ENCODE measurements around the gene PRPSAP1.

The PRPSAP1 gene

GRCh38 chr17:76382351-76382802 lies 28.7 kb upstream of the PRPSAP1 start:
- Histone ChIP-seq H3K4ac (ENCODE audit: low read length) (no peak overlapping the region), H4K8ac (ENCODE audit: low read depth, low read length) (no peak overlapping the region), H2BK5ac (ENCODE audit: low read length) (peak overlapping the region; percentile 91), H3K4me3 (ENCODE audit: low read length in 2 of 2) (peak overlapping the region; percentile 78 to 88), H3K4me1 (ENCODE audit: control insufficient read depth in 2 of 2, insufficient read depth in 1 of 2, low read depth in 1 of 2, low read length in 2 of 2) (peaks cover 10 to 26% of the 10 kb centered on the region in 2 donors), H2BK120ac (ENCODE audit: low read depth, low read length) (peak overlapping the region; percentile 90), H3K36me3 (replicated peaks in 1 of 2; ENCODE audit: control insufficient read depth in 2 of 2, insufficient read depth in 2 of 2, low read length in 2 of 2) (peaks cover 5 to 9% of the 10 kb centered on the region in 2 donors), H3K79me1 (ENCODE audit: low read depth, low read length) (peaks cover 3% of the 10 kb centered on the region), H2AK5ac (ENCODE audit: low read depth, low read length) (peak overlapping the region; percentile 92), H3K9ac (ENCODE audit: low read depth, low read length, poor library complexity) (peak overlapping the region; percentile 97), H3K4me2 (ENCODE audit: insufficient read depth, low read length, poor library complexity, severe bottlenecking) (peak overlapping the region; percentile 99), H2BK12ac (ENCODE audit: low read length) (peak overlapping the region; percentile 88), H3K18ac (ENCODE audit: low read length) (peak overlapping the region; percentile 96), H3K27ac (replicated peaks; ENCODE audit: low read length) (peak overlapping the region; percentile 99), H4K91ac (ENCODE audit: low read depth, low read length, poor library complexity) (no peak overlapping the region), H2BK15ac (ENCODE audit: low read length) (peak overlapping the region; percentile 95), H2AFZ (ENCODE audit: low read length) (peak overlapping the region; percentile 98), H3K23ac (ENCODE audit: low read depth, low read length, poor library complexity) (no peak overlapping the region), H3K9me3 (replicated peaks in 1 of 2; ENCODE audit: control insufficient read depth in 2 of 2, insufficient read depth in 1 of 2, low read depth in 1 of 2, low read length in 2 of 2) (peaks cover 2% of the 10 kb centered on the region in 2 donors), H3K14ac (ENCODE audit: low read length) (no peak overlapping the region), H3K27me3 (ENCODE audit: control insufficient read depth in 3 of 3, insufficient read depth in 3 of 3, low read depth in 1 of 3, low read length in 3 of 3) (peaks cover 2 to 10% (median 6%) of the 10 kb centered on the region in 3 experiments)
- no CpG with 5 or more reads among the region's 21 CpGs for WGBS, 2 donors (ENCODE audit: extremely low coverage in 2 of 2, insufficient read length in 2 of 2, insufficient replicate concordance in 1 of 2)
- DNase-seq (ENCODE audit: low spot score), result peak; percentile 90

- Histone ChIP-seq H3K4me2 (ENCODE audit: insufficient read depth, low read length, poor library complexity, severe bottlenecking) (peak overlapping the region; percentile 99), H3K4me1 (ENCODE audit: control insufficient read depth in 2 of 2, insufficient read depth in 1 of 2, low read depth in 1 of 2, low read length in 2 of 2) (peaks cover 10 to 27% of the 10 kb centered on the region in 2 donors), H4K8ac (ENCODE audit: low read depth, low read length) (no peak overlapping the region), H2AK5ac (ENCODE audit: low read depth, low read length) (peak overlapping the region; percentile 81), H3K23ac (ENCODE audit: low read depth, low read length, poor library complexity) (no peak overlapping the region), H4K91ac (ENCODE audit: low read depth, low read length, poor library complexity) (no peak overlapping the region), H3K4ac (ENCODE audit: low read length) (no peak overlapping the region), H2BK15ac (ENCODE audit: low read length) (no peak overlapping the region), H3K27me3 (ENCODE audit: control insufficient read depth in 3 of 3, insufficient read depth in 3 of 3, low read depth in 1 of 3, low read length in 3 of 3) (peaks cover 2 to 10% (median 6%) of the 10 kb centered on the region in 3 experiments), H3K36me3 (replicated peaks in 1 of 2; ENCODE audit: control insufficient read depth in 2 of 2, insufficient read depth in 2 of 2, low read length in 2 of 2) (peaks cover 1 to 3% of the 10 kb centered on the region in 2 donors), H3K79me1 (ENCODE audit: low read depth, low read length) (peaks cover 3% of the 10 kb centered on the region), H3K4me3 (ENCODE audit: low read length in 2 of 2) (peak overlapping the region in 1 of 2 donors; percentile 78), H3K9ac (ENCODE audit: low read depth, low read length, poor library complexity) (no peak overlapping the region), H2BK5ac (ENCODE audit: low read length) (peak overlapping the region; percentile 13), H3K14ac (ENCODE audit: low read length) (no peak overlapping the region), H2BK120ac (ENCODE audit: low read depth, low read length) (no peak overlapping the region), H2AFZ (ENCODE audit: low read length) (peak overlapping the region; percentile 98), H3K18ac (ENCODE audit: low read length) (peak overlapping the region; percentile 89), H3K27ac (replicated peaks; ENCODE audit: low read length) (peak overlapping the region; percentile 97), H2BK12ac (ENCODE audit: low read length) (no peak overlapping the region), H3K9me3 (replicated peaks in 1 of 2; ENCODE audit: control insufficient read depth in 2 of 2, insufficient read depth in 1 of 2, low read depth in 1 of 2, low read length in 2 of 2) (peaks cover 2% of the 10 kb centered on the region in 2 donors)
- no CpG with 5 or more reads among the region's 19 CpGs for WGBS, 2 donors (ENCODE audit: extremely low coverage in 2 of 2, insufficient read length in 2 of 2, insufficient replicate concordance in 1 of 2)
- DNase-seq (ENCODE audit: low spot score), result no peak
Measured at GRCh38 chr17:76381633-76382350, 28.1 kb upstream of the PRPSAP1 start.

DNA sequence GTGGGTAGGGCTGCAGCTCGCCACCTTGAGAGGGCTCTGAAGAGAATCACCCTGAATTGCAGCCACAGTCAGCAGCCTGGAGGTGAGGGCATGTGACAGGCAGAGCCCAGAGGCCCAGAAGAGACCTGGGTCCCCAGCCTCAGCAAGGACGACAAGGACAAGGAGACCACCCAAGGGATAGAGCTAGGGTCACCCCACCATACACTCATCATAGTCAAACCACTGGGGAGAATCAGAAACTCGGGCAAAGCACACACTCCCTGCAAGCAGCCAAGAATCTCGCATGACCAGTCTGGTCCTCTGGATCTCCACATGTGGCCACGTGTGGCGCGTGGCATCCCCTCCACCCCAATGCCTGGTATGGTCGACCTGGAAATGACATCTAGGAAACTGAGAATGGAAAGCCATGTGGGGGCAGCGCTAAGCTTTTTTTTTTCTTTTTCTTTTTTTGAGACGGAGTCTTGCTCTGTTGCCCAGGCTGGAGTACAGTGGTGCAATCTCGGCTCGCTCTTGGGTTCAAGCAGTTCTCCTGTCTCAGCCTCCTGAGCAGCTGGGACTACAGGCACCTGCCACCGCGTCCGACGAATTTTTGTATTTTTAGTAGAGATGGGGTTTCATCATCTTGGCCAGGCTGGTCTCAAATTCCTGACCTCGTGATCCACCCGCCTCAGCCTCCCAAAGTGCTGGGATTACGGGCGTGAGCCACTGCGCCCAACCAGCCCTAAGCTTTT lies 26.1 kb upstream of the PRPSAP1 start:
- H3K79me1 ChIP-seq (ENCODE audit: low read depth, low read length), result peaks cover 2% of the 10 kb centered on the region
- H3K4me1 ChIP-seq (ENCODE audit: control insufficient read depth in 2 of 2, insufficient read depth in 1 of 2, low read depth in 1 of 2, low read length in 2 of 2), result peaks cover 12 to 27% of the 10 kb centered on the region in 2 donors
- H3K27me3 ChIP-seq (ENCODE audit: control insufficient read depth in 3 of 3, insufficient read depth in 3 of 3, low read depth in 1 of 3, low read length in 3 of 3), result peaks cover 0 to 2% (median 0%) of the 10 kb centered on the region in 3 experiments
- no peak overlapping the region for H2BK15ac ChIP-seq (ENCODE audit: low read length)
- no peaks in the 10 kb centered on the region for H3K36me3 ChIP-seq (replicated peaks in 1 of 2; ENCODE audit: control insufficient read depth in 2 of 2, insufficient read depth in 2 of 2, low read length in 2 of 2)
- H2BK120ac ChIP-seq (ENCODE audit: low read depth, low read length), result no peak overlapping the region
- H3K23ac ChIP-seq (ENCODE audit: low read depth, low read length, poor library complexity), result no peak overlapping the region
- H2AFZ ChIP-seq (ENCODE audit: low read length), result no peak overlapping the region
- H3K27ac ChIP-seq (replicated peaks; ENCODE audit: low read length), result no peak overlapping the region
- H4K91ac ChIP-seq (ENCODE audit: low read depth, low read length, poor library complexity), result no peak overlapping the region
- H3K18ac ChIP-seq (ENCODE audit: low read length), result peak overlapping the region; percentile 2
- H3K9ac ChIP-seq (ENCODE audit: low read depth, low read length, poor library complexity), result no peak overlapping the region
- no peak for DNase-seq (ENCODE audit: low spot score)
- no peak overlapping the region for H2AK5ac ChIP-seq (ENCODE audit: low read depth, low read length)
- H2BK12ac ChIP-seq (ENCODE audit: low read length), result no peak overlapping the region
- no peak overlapping the region for H3K4ac ChIP-seq (ENCODE audit: low read length)
- H3K14ac ChIP-seq (ENCODE audit: low read length), result no peak overlapping the region
- no peak overlapping the region for H4K8ac ChIP-seq (ENCODE audit: low read depth, low read length)
- WGBS, 2 donors (ENCODE audit: extremely low coverage in 2 of 2, insufficient read length in 2 of 2, insufficient replicate concordance in 1 of 2), result no CpG with 5 or more reads among the region's 21 CpGs
- H3K4me3 ChIP-seq (ENCODE audit: low read length in 2 of 2), result no peak overlapping the region
- H3K9me3 ChIP-seq (replicated peaks in 1 of 2; ENCODE audit: control insufficient read depth in 2 of 2, insufficient read depth in 1 of 2, low read depth in 1 of 2, low read length in 2 of 2), result peaks cover 0 to 2% of the 10 kb centered on the region in 2 donors
- H2BK5ac ChIP-seq (ENCODE audit: low read length), result no peak overlapping the region
- no peak overlapping the region for H3K4me2 ChIP-seq (ENCODE audit: insufficient read depth, low read length, poor library complexity, severe bottlenecking)

- no peak overlapping the region for H3K9ac ChIP-seq (ENCODE audit: low read depth, low read length, poor library complexity)
- no peak overlapping the region for H4K91ac ChIP-seq (ENCODE audit: low read depth, low read length, poor library complexity)
- H2BK12ac ChIP-seq (ENCODE audit: low read length), result no peak overlapping the region
- peaks cover 12 to 28% of the 10 kb centered on the region in 2 donors for H3K4me1 ChIP-seq (ENCODE audit: control insufficient read depth in 2 of 2, insufficient read depth in 1 of 2, low read depth in 1 of 2, low read length in 2 of 2)
- peaks cover 2% of the 10 kb centered on the region for H3K79me1 ChIP-seq (ENCODE audit: low read depth, low read length)
- no peak overlapping the region for H2BK5ac ChIP-seq (ENCODE audit: low read length)
- no peaks in the 10 kb centered on the region for H3K27me3 ChIP-seq (ENCODE audit: control insufficient read depth in 3 of 3, insufficient read depth in 3 of 3, low read depth in 1 of 3, low read length in 3 of 3)
- peak overlapping the region; percentile 2 for H3K18ac ChIP-seq (ENCODE audit: low read length)
- no peak for DNase-seq (ENCODE audit: low spot score)
- no peak overlapping the region for H3K4me2 ChIP-seq (ENCODE audit: insufficient read depth, low read length, poor library complexity, severe bottlenecking)
- no peak overlapping the region for H3K27ac ChIP-seq (replicated peaks; ENCODE audit: low read length)
- H3K9me3 ChIP-seq (replicated peaks in 1 of 2; ENCODE audit: control insufficient read depth in 2 of 2, insufficient read depth in 1 of 2, low read depth in 1 of 2, low read length in 2 of 2), result peaks cover 0 to 2% of the 10 kb centered on the region in 2 donors
- no peak overlapping the region for H2BK120ac ChIP-seq (ENCODE audit: low read depth, low read length)
- no peak overlapping the region for H3K14ac ChIP-seq (ENCODE audit: low read length)
- no peak overlapping the region for H2AFZ ChIP-seq (ENCODE audit: low read length)
- H3K36me3 ChIP-seq (replicated peaks in 1 of 2; ENCODE audit: control insufficient read depth in 2 of 2, insufficient read depth in 2 of 2, low read length in 2 of 2), result no peaks in the 10 kb centered on the region
- no peak overlapping the region for H2BK15ac ChIP-seq (ENCODE audit: low read length)
- H3K23ac ChIP-seq (ENCODE audit: low read depth, low read length, poor library complexity), result no peak overlapping the region
- no peak overlapping the region for H3K4ac ChIP-seq (ENCODE audit: low read length)
- H2AK5ac ChIP-seq (ENCODE audit: low read depth, low read length), result no peak overlapping the region
- WGBS, 2 donors (ENCODE audit: extremely low coverage in 2 of 2, insufficient read length in 2 of 2, insufficient replicate concordance in 1 of 2), result no CpG with 5 or more reads among the region's 11 CpGs
- no peak overlapping the region for H3K4me3 ChIP-seq (ENCODE audit: low read length in 2 of 2)
- H4K8ac ChIP-seq (ENCODE audit: low read depth, low read length), result no peak overlapping the region
Measured at GRCh38 chr17:76379275-76379641, 25.5 kb upstream of the PRPSAP1 start.

Data from neuronal stem cell (in vitro differentiated cells).